Bronchial epithelial cell (primary cell): ENCODE measurements around the gene PITX1. TPM values are rescaled to one million over a fixed set of nuclear protein-coding genes. Genes with fewer than 3 reads are reported as not detected.

Experiments
- DNase-seq: peaks from one replicate; pipeline ENCODE4 v3.0.0-alpha.2; 2010; ENCODE audit warnings: low read depth
- FAIRE-seq: peaks from 2 replicates; lab custom pipeline; 2011; peaks lifted over from hg19 to GRCh38; lab: Jason Lieb, UNC
- H3K27me3 ChIP-seq: 2 replicates; pipeline ENCODE4 v1.5.1; 2011; ENCODE audit warnings: low read length; ENCODE audit not compliant: control insufficient read depth, insufficient read depth
- H3K36me3 ChIP-seq: 2 replicates; pipeline ENCODE4 v1.5.1; 2011; ENCODE audit warnings: low read length; ENCODE audit not compliant: control insufficient read depth, insufficient read depth
- H3K4me3 ChIP-seq: 2 replicates; pipeline ENCODE4 v1.5.1; 2011; ENCODE audit warnings: mild to moderate bottlenecking, low read depth, low read length, control low read depth
- CTCF ChIP-seq: IDR thresholded peaks from 2 replicates; pipeline ENCODE4 v1.5.1; 2011; ENCODE audit warnings: mild to moderate bottlenecking, moderate library complexity, low read length, control low read depth, inconsistent platforms; ENCODE audit not compliant: insufficient read depth, severe bottlenecking
- total RNA-seq: library from RNA; depleted of rRNA; stranded (reverse); fragments of >200 nt; gene quantifications from 2 replicates; pipeline ENCODE4 v1.2.1, GENCODE V29; 2014

The PITX1 gene
- total RNA-seq, 1 donor from 2014 or later, result 87.7 TPM

DNA sequence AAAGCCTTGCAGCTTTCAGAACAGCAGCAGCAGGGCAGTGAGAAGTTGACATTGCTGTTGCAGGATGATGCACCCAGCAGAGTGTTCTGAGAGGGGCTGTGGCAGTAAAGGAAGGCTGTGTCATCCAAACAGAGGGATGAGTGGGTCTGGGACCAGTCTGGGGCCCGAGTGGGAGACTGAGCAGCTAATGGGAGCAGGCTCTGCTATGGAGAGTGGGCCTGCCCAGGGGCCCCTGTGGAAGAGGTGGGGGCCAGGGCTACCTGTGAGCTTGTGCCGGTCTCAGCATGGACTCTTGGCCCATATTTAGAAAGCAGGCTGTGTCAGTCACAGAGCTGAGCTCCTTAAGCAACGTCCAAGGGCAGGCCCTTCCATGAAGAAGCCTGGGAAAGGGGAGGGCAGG lies 26.0 kb upstream of the PITX1 start:
- no peak for FAIRE-seq
- no peak for TF ChIP-seq CTCF
- DNase-seq, result no peak
- Histone ChIP-seq H3K36me3 (no peaks in the 10 kb centered on the region), H3K4me3 (no peak overlapping the region), H3K27me3 (no peaks in the 10 kb centered on the region)

DNA sequence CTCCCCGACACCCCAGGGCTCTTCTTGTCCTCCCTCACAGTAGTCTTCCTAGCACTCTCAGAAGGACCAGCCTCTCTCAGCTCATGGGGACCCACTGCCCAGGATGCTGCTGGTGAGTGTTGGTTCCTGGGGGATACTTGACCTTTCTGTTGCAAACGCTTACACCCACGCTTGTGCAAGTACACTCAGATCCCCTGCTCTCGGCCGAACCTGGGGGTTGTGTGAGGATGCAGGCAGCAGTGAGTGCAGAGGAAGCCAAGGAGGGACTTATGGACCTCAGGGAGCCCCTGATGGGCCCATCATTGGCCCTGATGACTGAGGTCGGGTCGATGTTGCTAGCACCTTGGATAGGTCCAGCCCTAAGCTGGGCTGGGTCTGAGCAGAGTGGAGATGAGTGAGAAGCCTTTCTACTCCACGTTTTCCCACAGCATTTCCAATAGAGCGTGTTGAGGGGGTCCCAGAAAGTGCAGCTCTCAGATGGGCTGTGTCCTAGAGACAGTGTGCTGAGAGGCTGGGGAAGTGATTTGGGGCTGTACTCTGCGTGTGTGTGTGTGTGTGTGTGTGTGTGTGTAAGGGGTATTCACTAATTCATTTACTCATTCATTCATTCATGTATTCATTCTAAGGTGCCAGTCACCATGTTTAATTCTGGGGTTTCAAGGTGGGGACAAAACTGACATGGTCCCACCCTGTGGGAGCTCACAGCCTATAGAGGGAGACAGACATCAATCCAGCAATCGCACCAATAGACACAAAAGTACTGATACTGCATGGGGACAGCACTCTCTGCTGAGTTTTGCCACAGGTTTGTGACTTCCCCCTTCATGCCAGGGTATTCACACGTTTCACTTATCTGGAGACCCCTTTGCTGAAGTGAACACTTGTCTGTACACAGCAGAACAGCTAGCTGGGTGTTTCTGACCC lies 25.2 kb upstream of the PITX1 start:
- H3K4me3 ChIP-seq, result no peak overlapping the region
- no peaks in the 10 kb centered on the region for H3K36me3 ChIP-seq
- DNase-seq (no peak), FAIRE-seq (no peak)
- TF ChIP-seq CTCF, result peak; percentile 27
- H3K27me3 ChIP-seq, result no peaks in the 10 kb centered on the region

- TF ChIP-seq CTCF, result no peak
- no peaks in the 10 kb centered on the region for H3K36me3 ChIP-seq
- DNase-seq, result no peak
- no peak for FAIRE-seq
- no peaks in the 10 kb centered on the region for H3K27me3 ChIP-seq
- no peak overlapping the region for H3K4me3 ChIP-seq
Measured at GRCh38 chr5:135058331-135058732, 24.3 kb upstream of the PITX1 start.

DNA sequence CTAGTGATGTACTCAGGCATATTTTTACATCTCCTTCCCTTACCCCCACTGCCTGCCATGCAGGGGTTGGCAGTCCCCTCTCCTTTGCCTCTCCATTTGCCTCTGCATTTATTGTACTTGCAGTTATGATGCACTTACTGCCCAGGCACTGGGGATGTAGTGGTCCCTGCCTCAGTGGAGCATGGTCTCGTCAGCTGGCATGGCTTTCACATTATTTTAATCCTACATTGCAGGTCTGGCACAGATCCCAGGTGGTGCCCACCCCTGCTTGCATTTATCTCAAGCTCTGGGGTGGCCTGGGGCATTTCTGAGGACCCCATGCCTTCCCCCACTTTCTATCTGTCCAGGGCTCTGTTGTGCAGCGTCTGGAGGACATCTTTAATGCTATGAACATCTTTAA lies 23.2 kb upstream of the PITX1 start:
- no peak for TF ChIP-seq CTCF
- Histone ChIP-seq H3K36me3 (no peaks in the 10 kb centered on the region), H3K4me3 (no peak overlapping the region), H3K27me3 (no peaks in the 10 kb centered on the region)
- DNase-seq (no peak), FAIRE-seq (no peak)

DNA sequence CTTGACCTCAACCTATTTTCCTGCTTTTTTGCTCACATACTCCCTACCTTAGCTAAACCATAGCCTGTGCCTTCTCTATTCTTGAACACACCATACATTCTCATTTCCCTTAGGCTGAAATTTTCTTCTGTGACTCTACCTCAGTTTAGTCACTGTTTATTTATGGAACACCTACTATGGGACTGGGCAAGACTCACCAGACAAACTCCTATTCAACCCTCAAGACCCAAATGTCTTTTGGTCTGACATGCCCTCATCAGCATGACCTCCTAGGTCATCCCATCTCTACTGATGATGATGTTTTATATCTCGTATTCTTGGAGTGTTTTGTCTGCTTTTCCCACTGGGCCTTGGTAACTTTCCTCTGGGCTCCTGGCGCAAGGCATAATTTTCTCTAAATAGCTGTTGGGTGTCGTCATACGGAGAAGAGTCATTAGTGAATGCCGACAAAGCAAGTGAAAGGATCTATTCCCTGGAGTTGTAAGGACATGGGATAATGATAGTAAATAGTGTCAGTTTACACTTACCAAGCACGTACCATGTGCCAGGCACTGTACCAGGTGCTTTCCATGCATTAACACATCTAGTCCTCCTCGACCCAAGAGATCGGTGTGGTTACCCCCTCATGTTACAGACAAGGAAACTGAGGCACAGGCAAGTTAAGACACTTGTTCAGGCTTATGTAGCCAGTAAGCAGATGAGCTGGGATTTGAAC lies 22.4 kb upstream of the PITX1 start:
- FAIRE-seq (no peak), DNase-seq (no peak)
- Histone ChIP-seq H3K4me3 (no peak overlapping the region), H3K27me3 (no peaks in the 10 kb centered on the region), H3K36me3 (no peaks in the 10 kb centered on the region)
- no peak for TF ChIP-seq CTCF
